IPS-NIHi7 (cell line): ENCODE data around the gene DIAPH1.

Experiments used
- DNase-seq: peaks from one replicate; pipeline ENCODE4 v3.0.0; 2012; ENCODE audit warnings: mixed read lengths; ENCODE audit errors: extremely low spot score

The DIAPH1 gene

DNA sequence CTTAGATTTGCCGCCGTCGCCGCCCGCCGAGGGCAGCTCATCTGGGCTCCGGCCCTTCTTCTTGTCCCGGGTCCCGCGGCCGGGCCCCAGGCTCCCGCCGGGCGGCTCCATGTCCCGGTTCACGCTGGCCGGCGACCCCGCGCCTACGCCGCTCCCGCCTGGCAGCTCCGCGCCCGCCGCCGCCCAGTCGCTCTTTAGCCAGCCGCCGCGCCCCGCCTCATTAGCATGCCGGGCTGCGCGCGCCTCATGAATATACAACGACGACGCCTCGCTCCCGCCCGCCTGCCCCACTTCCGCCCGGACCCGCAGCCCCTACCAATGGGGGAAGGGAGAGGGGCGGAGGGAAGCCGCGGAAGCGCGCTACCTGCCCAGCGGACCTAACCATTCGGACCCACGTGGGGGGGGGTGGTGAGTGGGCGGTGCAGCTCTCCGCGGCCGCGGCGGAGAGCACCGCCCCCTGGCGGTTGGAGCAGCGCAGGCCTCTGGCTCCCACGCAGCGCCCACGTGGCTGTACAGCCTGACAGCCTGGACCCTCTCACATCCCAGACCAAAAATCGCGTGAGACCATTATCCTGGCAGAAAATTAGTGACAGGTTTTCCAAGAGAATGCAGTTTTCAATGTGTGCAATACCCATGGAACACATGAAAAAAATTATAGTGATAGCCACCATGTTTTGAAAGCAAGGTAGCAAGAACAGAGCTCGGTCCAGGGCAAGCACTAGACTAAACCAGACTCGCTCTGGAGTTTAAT lies at the start of gene DIAPH1:
DIAPH1 (minus strand) TSS at position 197 of the 751 bp plus-strand sequence; CDS start at position 111, 86 bp downstream.
- peak; percentile 96 for DNase-seq

DNA sequence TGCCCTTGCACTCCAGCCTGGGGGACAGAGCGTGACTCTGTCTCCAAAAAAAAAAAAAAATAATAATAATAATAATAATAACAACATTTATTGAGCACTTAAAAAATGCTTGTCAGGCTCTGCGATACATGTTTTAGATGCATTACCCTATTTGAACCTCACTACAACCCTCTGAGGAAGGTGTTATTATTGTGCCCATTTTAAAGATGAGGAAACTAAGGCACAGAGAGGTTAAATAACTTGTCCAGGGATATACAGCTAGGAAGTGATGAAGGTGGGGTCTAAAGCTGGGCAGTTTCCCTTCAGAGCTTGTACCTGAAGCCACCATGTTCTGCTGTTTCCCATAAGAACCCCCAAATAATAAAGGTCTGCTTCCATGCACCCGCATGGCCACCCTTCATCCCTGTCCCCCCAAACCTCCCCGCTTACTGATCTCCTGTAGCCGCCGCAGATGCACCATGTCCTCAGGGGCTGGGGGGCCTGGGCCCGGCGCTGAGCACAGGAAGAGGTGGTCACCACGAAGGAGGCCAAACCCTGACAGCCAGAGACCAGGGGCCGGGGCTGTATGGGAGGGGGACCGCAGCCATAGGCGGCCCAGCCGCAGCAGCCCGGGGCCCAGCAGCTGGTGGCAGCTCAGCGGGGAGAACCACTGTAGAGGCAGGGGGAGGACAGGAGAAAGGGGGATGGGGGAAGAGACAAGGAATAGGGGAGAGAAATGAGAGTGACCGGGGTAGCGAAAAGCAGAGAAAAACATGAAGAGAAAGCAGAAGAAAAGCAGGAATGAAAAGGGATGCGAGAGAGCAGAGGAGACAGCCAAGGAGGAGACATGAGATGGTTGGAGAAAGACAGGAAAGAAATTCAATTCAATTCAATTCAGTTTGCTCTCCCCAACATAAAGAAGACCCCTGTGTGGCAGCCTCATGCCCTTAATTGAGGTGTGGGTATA lies 47.5 kb upstream of the DIAPH1 start:
- DNase-seq: no peak

DNA sequence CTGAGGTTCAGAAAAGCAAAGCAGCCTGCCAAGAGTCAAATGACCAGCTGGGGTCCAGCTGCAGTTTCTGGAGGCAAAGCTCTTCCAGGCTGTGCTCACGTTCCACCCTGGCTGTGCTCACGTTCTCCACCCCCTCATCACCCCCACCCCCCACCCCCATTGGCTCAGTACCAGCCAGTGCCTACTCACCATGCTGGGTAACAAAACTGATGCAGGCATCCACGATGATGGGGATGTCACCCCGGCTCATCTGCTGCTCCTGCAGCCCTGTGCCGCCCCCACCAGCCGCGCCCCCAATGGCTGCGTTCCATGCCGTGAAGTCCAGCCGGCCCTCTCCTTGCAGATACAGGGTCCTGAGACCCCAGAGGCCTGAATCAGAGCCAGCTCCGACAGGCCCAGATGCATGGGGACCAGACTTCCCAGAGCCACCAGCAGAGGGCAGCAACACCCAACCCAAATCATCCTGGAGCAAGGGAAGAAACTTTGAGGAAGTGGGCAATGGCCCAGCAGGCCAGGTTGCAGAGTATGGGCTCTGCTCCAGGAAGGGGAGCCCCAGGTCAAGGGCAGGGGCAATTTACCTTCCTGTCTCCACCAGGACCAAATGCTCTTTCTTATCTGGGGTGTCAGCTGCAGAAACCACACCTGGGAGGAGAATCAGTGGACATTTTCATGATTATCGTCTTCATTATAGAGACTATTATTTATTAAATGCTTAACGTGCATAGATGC lies 46.1 kb upstream of the DIAPH1 start:
- peak; percentile 89 for DNase-seq

DNA sequence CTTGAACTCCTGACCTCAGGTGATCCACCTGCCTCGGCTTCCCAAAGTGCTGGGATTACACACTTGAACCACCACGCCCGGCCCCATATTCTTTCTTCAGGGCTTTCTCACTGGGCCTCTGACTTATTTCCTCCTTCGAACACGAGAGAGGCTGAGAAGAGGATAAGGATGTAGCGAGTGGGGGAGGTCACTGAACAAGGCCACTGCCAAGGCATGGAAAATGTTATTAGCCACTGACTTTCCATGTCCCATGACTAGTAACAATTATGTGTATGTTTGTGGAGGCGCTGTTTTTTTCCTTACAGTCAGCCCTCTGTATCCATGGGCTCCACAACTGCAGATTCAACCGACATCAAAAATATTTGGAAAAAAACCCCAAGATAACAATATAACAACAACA lies 44.7 kb upstream of the DIAPH1 start:
- no peak for DNase-seq

DNA sequence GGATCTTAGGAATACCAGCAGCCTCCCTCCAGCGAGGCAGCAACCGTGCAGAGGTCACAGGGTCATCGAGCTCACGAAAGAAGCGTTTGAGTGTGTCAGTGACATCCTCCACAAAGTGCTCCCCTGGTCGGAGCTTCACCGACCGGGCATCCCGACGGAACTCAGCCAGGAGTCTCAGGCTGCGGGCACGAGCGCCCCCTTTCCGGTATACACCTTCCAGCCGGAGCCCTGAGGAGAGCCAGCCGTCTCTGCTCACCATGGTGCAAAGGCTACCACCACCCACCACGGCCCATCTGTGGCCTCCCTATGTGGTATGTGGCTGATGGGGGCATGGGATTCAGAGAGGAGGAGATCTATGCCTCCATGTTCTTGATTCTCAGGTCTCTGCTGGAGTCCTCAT lies 43.2 kb upstream of the DIAPH1 start:
- DNase-seq: no peak

DNA sequence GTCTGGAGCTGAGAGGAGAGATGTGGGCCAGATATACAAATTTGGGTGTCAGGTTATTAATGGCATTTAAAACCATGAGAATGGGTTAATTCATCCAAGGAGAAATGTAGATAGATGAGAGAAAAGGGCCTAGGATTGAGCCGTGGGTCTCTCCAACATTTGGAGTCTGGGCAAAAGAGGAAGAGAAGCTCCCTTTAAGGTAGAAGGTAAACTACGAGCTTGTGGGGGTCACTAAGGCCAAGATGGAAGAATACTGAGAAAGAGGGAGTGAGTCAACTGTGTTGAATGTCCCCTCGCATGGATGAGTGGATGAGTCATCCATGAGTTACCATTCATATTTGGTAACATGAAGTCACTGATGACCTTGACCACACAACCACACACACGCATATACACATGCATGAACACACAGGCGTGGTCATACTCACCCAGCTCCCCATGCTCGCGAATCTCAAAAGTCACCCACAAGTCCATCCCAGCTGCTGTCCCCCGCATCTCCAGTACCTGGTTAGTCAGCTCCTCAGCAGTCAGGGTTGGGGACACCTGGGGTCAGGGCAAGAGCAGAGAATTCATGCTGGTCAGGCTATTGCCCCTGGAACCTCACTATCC lies 39.2 kb upstream of the DIAPH1 start:
- no peak for DNase-seq

DNA sequence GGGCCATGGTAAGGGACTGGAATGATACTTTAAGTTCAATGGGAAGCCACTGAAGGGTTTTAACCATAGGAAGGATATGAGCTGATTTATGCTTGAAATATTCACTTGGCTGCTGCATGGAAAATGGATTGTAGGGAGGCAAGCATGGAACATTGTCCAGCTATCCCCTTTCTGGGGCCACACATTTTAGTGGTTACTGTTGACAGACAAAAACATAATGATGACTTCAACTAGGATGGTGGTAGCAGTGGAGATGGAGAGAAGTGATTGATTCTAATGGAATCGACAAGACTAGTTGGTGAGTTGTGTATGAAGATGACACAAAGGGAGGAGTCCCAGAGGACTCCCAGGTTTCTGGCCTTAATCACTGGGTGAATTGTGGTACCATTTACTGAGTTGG lies 38.6 kb upstream of the DIAPH1 start:
- DNase-seq: no peak

DNA sequence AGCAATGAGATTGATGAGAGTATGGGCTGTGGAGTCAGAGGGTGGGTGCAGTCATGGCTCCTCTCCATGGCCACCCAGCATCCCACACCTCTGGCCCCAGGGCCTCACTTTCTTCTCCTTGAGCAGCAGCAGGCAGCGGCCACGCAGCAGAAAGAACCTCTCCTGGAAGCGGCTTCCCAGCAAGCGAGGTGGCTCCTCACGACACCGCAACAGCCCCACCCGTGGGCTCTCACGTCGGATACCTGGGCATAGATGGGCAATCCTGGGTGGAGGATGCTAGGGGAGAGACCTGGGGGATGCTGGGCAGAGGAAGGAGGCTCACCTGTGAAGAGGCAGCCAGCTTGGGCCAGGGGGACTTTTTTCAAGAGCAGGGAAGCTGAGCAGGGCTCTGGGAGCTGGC lies 37.6 kb upstream of the DIAPH1 start:
- no peak for DNase-seq

DNA sequence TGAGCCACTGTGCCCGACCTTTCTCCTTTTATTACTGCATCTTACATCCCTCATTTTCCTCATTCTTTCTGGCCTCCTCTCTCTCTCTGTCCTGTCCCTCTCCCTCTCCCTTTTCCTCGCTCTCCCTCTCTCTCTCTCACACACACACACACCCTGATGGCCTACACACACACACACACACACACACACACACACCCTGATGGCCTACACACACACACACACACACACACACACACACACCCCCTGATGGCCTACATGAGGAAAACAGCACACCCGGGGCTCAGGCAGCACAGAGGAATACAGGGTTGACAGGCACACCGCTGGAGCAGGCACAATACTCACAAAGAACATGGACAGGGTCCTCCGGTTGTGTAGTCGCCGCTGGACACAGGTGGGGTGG lies 36.2 kb upstream of the DIAPH1 start:
- no peak for DNase-seq

DNA sequence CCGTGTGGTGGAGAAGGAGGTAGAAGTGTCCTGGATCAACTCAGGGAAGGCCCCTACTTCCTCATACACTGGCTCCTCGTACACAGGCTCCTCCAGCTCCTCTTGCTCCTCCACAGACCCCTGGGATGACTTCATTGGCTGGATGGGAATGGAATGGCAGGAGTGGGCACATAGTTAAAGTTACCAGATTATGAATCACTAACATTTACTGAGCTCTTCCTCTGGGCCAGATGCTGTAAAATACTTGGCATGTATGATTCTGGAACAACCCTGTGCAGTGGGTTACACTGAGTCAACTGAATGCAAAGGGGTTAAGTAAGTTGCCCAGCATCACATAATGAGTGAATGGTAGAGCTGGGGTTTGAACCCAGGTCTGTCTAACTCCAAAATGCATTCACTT lies 35.5 kb upstream of the DIAPH1 start:
- DNase-seq: no peak

DNA sequence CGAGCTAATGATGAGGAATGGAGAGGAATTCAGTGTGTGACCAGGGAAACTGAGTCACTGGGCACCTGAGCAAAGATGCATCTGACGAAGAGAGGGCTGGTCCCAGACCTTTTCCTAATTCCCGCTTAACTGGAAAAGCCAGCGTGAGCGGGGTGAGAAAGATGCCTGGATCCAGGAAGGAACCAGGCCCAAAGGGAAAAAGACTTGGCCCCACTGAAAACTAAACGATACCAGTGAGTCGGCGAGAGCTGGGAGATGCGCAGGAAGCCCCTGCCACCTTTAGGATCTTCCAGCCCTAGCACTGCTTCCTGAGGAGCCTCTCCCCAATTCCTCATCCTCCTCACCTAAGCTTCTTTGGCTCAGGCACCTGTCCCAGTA lies 32.9 kb upstream of the DIAPH1 start:
- DNase-seq: peak; percentile 38

DNA sequence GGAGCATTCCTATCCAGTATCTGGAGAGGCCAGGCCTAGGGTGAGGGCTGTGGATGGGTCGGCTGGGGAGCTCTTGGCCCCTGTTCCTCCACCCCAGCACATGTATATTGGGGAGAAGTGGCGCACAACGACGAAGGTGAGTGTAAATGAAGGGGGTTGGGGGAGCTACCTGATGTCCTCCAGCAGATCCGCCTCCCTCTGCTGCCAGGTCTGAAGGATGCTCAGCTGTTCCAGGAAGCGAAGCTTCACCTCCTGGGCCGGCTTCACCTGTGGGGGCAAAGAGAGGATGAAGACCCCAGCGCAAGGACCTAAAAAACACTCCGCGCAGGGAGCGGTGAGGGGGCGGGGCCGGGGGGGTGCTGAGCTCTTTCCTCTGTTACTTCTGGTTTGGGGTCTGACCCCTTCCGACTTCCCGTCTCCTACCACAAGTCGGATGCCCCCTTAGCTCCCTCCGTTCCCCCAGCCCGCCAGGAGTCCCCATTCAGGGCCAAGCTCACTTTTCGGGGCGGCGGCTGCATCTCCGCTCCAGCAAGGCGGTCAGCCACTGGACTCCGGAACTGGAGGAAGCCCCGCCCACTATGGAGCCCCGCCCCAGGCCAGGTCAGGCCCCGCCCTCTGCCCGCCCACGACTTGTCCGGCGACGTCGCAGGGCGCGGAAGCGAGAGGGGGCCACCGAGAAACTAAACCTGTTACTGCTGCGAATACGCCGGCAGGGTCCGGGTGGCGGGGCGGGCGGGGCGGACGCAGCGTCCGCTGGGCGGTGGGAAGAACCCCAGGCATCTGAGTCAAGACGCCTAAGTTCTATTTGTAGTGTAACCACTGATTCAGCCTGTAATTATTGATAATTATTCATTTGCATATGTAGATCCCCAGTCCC lies 32.3 kb upstream of the DIAPH1 start, which contains the start of gene FCHSD1:
FCHSD1 (minus strand) TSS at position 568 of the 877 bp plus-strand sequence; CDS start at position 518, 50 bp downstream.
- DNase-seq: peak; percentile 100

DNA sequence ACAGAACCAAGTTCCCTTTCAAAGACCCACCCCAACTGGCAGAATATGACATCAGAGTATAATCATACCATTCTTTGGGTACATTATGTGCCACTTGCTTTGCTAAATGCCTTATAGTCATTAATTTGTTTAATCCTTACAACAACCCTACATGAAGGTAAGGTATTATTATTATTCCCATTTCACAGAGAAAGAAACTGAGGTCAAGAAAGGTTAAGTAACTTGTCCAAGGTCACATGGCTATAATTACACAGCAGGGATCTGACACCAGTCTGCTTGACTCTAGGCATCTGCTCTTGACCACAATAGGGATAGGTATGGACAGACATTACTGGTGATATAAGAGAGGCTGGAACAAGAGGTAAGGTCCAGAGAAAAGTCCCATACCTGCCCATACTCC lies 31.2 kb upstream of the DIAPH1 start:
- no peak for DNase-seq

DNA sequence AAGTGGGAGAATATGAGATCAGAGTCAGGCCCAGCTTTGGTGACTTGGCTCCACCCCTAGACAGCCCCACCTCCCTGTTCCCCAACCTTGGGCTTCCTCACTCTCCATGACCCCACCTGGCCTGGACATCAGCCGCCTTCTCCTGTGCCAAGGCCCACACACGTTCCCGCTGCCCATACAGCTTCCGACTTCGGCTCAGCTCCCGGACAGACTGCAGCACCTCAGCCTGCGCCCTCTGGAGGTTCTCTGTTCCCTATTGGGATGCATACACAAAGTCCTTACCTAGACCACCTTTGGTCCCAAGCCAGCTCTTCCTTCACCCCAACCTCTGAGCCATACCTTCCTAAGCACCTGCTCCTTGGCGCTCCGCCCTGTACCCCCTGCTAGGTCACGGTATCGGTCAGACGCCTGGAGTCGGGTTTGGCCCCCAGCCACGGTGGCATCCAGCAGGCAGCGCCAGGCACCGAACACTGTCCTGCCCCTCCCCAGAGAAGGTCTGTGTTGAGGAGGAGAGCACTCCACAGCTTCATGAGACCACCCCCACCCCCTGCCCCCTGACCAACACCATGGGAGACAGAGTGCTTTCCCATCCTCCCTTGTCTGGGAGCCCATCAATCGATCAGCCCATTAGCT lies 30.4 kb upstream of the DIAPH1 start:
- no peak for DNase-seq

DNA sequence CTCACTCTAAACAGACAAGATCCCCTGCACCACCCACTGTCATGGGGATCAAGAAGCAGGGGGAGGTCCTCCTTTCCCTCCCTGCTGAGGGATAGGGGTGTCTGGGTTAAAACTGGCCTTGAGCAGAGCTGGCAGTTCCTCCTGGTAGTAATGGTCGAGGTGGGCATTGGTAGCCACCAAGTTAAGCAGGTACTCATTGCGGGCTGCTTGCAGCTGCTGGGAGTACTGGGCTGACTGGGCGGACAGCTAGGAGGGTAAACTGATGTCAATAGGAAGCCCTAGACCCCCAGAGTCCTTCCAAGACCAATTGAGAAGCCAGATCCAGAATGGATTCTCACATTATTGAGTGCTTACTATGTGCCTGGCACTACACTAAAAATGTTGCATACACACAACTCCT lies 29.1 kb upstream of the DIAPH1 start:
- DNase-seq: no peak

DNA sequence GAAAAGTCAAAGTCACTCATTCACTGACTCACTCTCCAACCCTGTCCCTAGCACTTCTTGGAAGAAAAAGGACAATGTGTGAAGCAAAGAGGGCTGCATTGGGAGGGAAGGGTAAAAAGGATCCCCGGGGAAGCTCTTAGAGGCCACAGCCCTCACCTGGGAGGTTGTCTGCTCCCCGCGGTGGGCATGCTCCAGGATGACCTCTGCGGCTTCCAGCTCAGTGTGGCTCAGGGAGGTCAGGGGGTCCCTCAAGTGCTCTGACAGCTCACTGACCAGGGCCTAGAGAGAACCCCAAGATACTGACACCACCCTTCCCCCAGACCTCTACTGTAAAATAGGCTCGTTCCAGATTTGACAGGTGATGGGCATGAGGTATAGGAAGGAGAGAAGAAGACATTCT lies 28.4 kb upstream of the DIAPH1 start:
- no peak for DNase-seq

DNA sequence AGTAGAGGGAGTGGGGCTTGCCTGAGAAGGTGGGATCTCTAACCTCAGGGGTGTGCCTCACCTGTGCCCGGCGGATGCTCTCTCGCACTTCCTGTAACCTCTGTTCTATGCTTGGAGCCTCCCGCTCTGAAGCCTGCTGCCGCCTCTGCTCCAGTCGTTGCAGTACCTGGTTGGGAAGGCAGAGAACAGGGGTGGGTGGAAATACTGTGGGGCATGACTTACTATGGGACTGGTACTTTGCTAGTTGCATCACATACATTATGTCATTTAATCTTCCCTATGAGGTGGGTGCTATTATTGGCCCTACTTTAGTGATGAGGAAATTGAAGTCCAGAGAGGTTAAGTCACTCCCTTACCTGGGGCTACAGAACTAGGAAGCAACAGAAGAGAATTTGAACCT lies 27.2 kb upstream of the DIAPH1 start:
- DNase-seq: no peak

DNA sequence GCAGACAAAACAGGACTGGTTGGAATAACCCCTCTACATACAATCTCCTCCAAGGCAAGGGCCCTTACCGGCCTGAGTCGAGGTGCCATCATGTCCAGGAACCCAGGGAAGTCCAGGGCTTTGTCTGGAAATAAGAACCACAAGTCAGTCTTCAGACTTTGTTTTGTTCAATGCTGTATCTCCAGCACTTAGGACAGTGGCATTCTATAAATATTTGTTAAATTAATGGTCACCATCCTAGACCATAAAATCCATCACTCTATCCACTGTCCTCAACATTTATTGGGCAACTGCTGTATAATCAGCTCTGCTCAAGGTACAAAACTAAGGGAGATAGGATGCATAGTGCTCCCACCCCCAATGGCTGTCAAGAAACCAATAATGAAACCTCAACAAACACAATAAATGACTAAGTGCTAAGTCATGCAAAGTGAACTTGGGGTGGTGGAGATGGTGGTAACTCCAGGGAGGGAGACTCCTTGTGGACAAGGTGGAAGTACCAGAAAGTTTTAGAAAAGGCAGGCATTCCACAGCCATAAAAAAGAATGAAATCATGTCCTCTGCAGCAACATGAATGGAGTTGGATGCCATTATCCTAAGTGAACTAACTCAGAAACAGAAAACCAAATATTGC lies 23.0 kb upstream of the DIAPH1 start:
- DNase-seq: peak; percentile 30

DNA sequence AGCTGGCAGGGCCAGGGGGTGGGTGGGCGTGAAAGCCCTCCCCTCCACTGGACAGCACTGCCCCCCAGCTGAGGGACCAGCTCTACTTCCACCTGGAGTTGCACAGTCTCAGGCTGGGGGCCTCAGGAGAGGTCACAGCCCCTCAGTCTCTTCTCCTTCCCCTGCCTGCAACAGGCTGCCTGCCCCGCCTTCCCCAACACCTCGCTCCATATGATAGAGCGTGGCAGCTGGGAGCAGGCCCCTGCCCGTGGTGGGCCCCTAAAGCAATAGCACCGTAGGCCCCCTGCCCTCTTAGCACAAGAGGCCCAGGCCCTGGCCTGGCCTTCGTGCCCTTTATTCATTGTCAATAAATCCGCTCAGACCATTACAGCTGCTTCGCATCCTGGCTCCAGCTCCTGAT lies 21.9 kb upstream of the DIAPH1 start:
- no peak for DNase-seq

DNA sequence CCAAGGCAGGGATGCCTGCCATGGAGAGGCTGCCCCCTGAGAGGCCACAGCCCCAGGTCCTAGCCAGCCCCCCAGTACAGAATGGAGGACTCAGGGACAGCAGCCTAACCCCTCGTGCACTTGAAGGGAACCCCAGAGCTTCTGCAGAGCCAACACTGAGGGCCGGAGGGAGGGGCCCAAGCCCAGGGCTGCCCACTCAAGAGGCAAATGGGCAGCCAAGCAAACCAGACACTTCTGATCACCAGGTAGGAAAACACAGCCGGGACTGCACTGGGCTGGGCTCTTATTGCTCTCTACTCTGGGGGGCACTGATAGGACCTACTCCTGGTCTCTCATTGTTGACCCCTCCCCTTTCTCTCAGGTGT lies 21.2 kb upstream of the DIAPH1 start:
- no peak for DNase-seq
